Measurements from ENCODE around the gene PSMD5. TPM values are rescaled to one million over a fixed set of nuclear protein-coding genes. Genes with fewer than 3 reads are reported as not detected.

The PSMD5 gene
- total and polyA plus RNA-seq, 7 donors: 13.2 to 42.6 (median 28.6) TPM

GRCh38 chr9:120875954-120876841, 33.5 kb upstream of the PSMD5 start:
- peak overlapping the region; percentile 94 to 99 (median 96) for H3K27ac ChIP-seq
- peak overlapping the region; percentile 73 to 86 (median 80) for H3K4me3 ChIP-seq
- H3K36me3 ChIP-seq: peaks cover 0 to 23% (median 0%) of the 10 kb centered on the region in 4 donors
- H3K27me3 ChIP-seq: no peaks in the 10 kb centered on the region
- WGBS, 2 donors: 1 to 2% methylated on average over 65 of the region's 65 CpGs
- H3K4me1 ChIP-seq: peaks cover 0 to 16% (median 14%) of the 10 kb centered on the region in 4 donors
- no peaks in the 10 kb centered on the region for H3K9me3 ChIP-seq
- intact Hi-C loops (cut with DNase I): loop anchor here (2.0 to 10.0 kb wide), 3 partner anchors 53 to 199 kb away; partner anchors contain the start of gene CNTRL
- TF ChIP-seq POLR2A (IDR thresholded peaks at IDR 0.05) (peak in 1 of 2 donors; percentile 24), EP300 (IDR thresholded peaks at IDR 0.05) (no peak), POLR2AphosphoS5 (IDR thresholded peaks at IDR 0.05) (peak; percentile 60 to 76 (median 74)), CTCF (IDR thresholded peaks at IDR 0.05) (peak in 1 of 4 experiments; percentile 13)
- DNase-seq: peak; percentile 94

- Histone ChIP-seq H3K4me1 (peaks cover 0 to 16% (median 14%) of the 10 kb centered on the region in 4 donors), H3K4me3 (peak overlapping the region in 3 of 4 donors; percentile 73 to 86 (median 80)), H3K9me3 (no peaks in the 10 kb centered on the region), H3K27me3 (no peaks in the 10 kb centered on the region), H3K27ac (peak overlapping the region; percentile 94 to 99 (median 96)), H3K36me3 (peaks cover 0 to 23% (median 0%) of the 10 kb centered on the region in 4 donors)
- TF ChIP-seq EP300 (IDR thresholded peaks at IDR 0.05) (no peak), POLR2AphosphoS5 (IDR thresholded peaks at IDR 0.05) (no peak), CTCF (IDR thresholded peaks at IDR 0.05) (peak in 1 of 4 experiments; percentile 9)
- 50 to 58% methylated on average over 7 of the region's 7 CpGs for WGBS, 2 donors
- no peak for DNase-seq
- intact Hi-C loops (cut with DNase I): loop anchor here (10.0 kb wide), 1 partner anchor 199 kb away; the partner anchor contains the start of gene CNTRL
Observed at GRCh38 chr9:120875643-120875953, 32.9 kb upstream of the PSMD5 start.

GRCh38 chr9:120875195-120875565, 32.5 kb upstream of the PSMD5 start:
- H3K27me3 ChIP-seq: no peaks in the 10 kb centered on the region
- intact Hi-C loops (cut with DNase I): loop anchor here (10.0 kb wide), 1 partner anchor 200 kb away; the partner anchor contains the start of gene CNTRL
- H3K9me3 ChIP-seq: no peaks in the 10 kb centered on the region
- H3K4me3 ChIP-seq: no peak overlapping the region
- 77 to 78% methylated on average over 4 of the region's 4 CpGs for WGBS, 2 donors
- peaks cover 0 to 16% (median 14%) of the 10 kb centered on the region in 4 donors for H3K4me1 ChIP-seq
- TF ChIP-seq POLR2AphosphoS5 (IDR thresholded peaks at IDR 0.05) (no peak), EP300 (IDR thresholded peaks at IDR 0.05) (no peak), POLR2A (IDR thresholded peaks at IDR 0.05) (no peak), CTCF (IDR thresholded peaks at IDR 0.05) (no peak)
- H3K36me3 ChIP-seq: peaks cover 0 to 23% (median 0%) of the 10 kb centered on the region in 4 donors
- H3K27ac ChIP-seq: peak overlapping the region; percentile 94 to 99 (median 96)
- DNase-seq: no peak

- intact Hi-C loops (cut with DNase I): loop anchor here (10.0 kb wide), 1 partner anchor 200 kb away; the partner anchor contains the start of gene CNTRL
- WGBS, 2 donors: 86 to 91% methylated on average over 10 of the region's 10 CpGs
- Histone ChIP-seq H3K4me3 (no peak overlapping the region), H3K27me3 (no peaks in the 10 kb centered on the region), H3K36me3 (peaks cover 0 to 23% (median 0%) of the 10 kb centered on the region in 4 donors), H3K9me3 (no peaks in the 10 kb centered on the region), H3K4me1 (peaks cover 0 to 20% (median 17%) of the 10 kb centered on the region in 4 donors), H3K27ac (peak overlapping the region in 2 of 4 donors; percentile 94 to 96)
- TF ChIP-seq POLR2AphosphoS5 (IDR thresholded peaks at IDR 0.05): no peak
- TF ChIP-seq CTCF (IDR thresholded peaks at IDR 0.05): no peak
- no peak for TF ChIP-seq EP300 (IDR thresholded peaks at IDR 0.05)
- no peak for TF ChIP-seq POLR2A (IDR thresholded peaks at IDR 0.05)
- DNase-seq: no peak
Observed at GRCh38 chr9:120874226-120875194, 31.8 kb upstream of the PSMD5 start.
